Measurements from ENCODE around the gene DQX1. TPM values are rescaled to one million over a fixed set of nuclear protein-coding genes. Genes with fewer than 3 reads are reported as not detected.
A peak's percentile ranks its signal among the peaks of the same experiment; 100 is the strongest.

The DQX1 gene
- total and polyA plus RNA-seq, 2 of the 8 experiments (the other 6 are each of a cell fraction or from before 2014, with no cell fraction given): 0.76 to 1.1 TPM

DNA sequence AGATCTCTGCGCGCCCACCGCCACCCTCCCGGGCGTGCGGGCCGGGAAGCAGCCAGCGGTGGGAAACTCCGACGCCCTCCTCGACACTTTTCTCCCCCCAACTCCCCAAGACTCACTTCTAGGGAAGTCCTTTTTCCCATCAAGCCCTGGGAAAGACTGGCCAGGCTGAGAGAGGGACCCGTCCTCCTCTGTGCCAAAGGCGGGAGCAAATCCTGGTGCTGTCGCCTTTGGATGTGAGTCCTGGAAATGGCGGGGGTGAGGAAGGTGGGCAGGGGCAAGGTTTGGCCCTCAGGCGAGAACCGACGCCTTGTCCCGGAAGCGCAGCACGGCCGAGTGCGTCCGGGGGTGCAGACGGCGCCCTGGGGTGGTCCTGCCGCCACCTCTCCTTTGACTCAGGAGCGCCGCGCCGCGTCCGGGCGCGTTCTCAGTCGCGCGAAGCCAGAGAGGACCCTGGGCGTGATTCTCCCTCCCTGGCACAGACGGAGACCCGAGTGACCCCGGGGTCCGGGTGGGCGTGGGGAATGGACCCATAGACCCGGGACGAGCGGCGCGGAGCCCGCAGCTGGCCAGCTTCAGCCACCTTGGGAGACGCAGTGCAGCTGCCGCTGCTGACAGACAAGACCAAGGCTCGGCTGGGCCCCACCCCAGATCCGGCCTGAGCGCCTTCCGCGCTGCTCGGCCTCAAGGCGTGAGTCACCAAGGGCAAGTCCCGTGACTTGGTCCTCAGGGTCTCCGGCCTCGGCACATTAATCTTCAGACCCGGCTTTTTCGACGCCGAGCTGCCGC, 23.1 kb downstream of the DQX1 start (continued):
- TF ChIP-seq CHD7 (IDR thresholded peaks at IDR 0.05; ENCODE audit: insufficient replicate concordance, low read length) (no peak), CEBPB (IDR thresholded peaks at IDR 0.05; ENCODE audit: low read depth, low read length) (no peak), YY1 (IDR thresholded peaks at IDR 0.05; ENCODE audit: low read depth, low read length) (no peak), HDAC2 (IDR thresholded peaks at IDR 0.05; ENCODE audit: borderline replicate concordance in 1 of 2, low read depth in 2 of 2, low read length in 2 of 2) (peak in 1 of 2 experiments; percentile 46; a peak in 1 of 4 replicates), KDM1A (IDR thresholded peaks at IDR 0.05; ENCODE audit: borderline replicate concordance, low read length) (no peak), SAP30 (IDR thresholded peaks at IDR 0.05; ENCODE audit: insufficient read depth, insufficient replicate concordance, low read length) (no peak), CBX8 (IDR thresholded peaks at IDR 0.05; ENCODE audit: borderline replicate concordance, low read depth, low read length) (no peak; the same call in 1 of the 2 replicates), TAF7 (optimal IDR thresholded peaks at IDR 0.05; ENCODE audit: borderline replicate concordance, low read depth, low read length) (no peak), RAD21 (IDR thresholded peaks at IDR 0.05 in 1 of 2, conservative IDR thresholded peaks at IDR 0.05 in 1 of 2; ENCODE audit: low read depth in 2 of 2, low read length in 2 of 2) (no peak)
